Measurements from ENCODE around the gene TOR2A.

- no peak for TF ChIP-seq CTCF (IDR thresholded peaks at IDR 0.05)
- no peak for TF ChIP-seq ATF3 (CRISPR knock-in tag; conservative IDR thresholded peaks at IDR 0.05)
- no peak for TF ChIP-seq NR1H2 (CRISPR knock-in tag; IDR thresholded peaks at IDR 0.05)
- TF ChIP-seq IRF2 (CRISPR knock-in tag; IDR thresholded peaks at IDR 0.05; ENCODE audit: borderline replicate concordance, low read depth), result no peak
- no peak for TF ChIP-seq ESRRA (CRISPR knock-in tag; IDR thresholded peaks at IDR 0.05; ENCODE audit: borderline replicate concordance)
- TF ChIP-seq PRDM15 (CRISPR knock-in tag; IDR thresholded peaks at IDR 0.05), result no peak
- no peak for TF ChIP-seq FOXP1 (CRISPR knock-in tag; IDR thresholded peaks at IDR 0.05; ENCODE audit: borderline replicate concordance)
- no peak for TF ChIP-seq JAZF1 (CRISPR knock-in tag; IDR thresholded peaks at IDR 0.05)
- TF ChIP-seq CREB1 (CRISPR knock-in tag; IDR thresholded peaks at IDR 0.05), result no peak
- no peak for TF ChIP-seq PREB (CRISPR knock-in tag; IDR thresholded peaks at IDR 0.05; ENCODE audit: borderline replicate concordance)
- no peak for TF ChIP-seq NR3C1 (CRISPR knock-in tag; conservative IDR thresholded peaks at IDR 0.05; ENCODE audit: low read depth)
- no peak for TF ChIP-seq HMGXB4 (CRISPR knock-in tag; IDR thresholded peaks at IDR 0.05)
Measured at GRCh38 chr9:127708952-127709587, 26.0 kb downstream of the TOR2A start.
